Epithelial cell of proximal tubule (primary cell): ENCODE results near the gene CEP295NL. TPM values are rescaled to one million over a fixed set of nuclear protein-coding genes. Genes with fewer than 3 reads are reported as not detected.
"Not testable (repeated sequence)": the region's sequence is repeated elsewhere in the genome, so short reads cannot be mapped to it uniquely, and the experiment has no call there.

Experiments used
- DNase-seq: peaks from one replicate; pipeline ENCODE4 v3.0.0-alpha.2; 2011; ENCODE audit warnings: low read depth
- H3K4me3 ChIP-seq: 2 replicates; pipeline ENCODE4 v1.5.1; 2011; ENCODE audit warnings: low read depth, mild to moderate bottlenecking, low read length
- CTCF ChIP-seq: conservative IDR thresholded peaks from 2 replicates; pipeline ENCODE4 v1.5.1; 2012; ENCODE audit warnings: low read depth, mild to moderate bottlenecking, low read length
- total RNA-seq: library from RNA; depleted of rRNA; stranded (reverse); fragments of >200 nt; gene quantifications from 2 replicates; pipeline ENCODE4 v1.2.3, GENCODE V29; 2015

The CEP295NL gene
- total RNA-seq, 1 donor from 2014 or later: 0.29 TPM

GRCh38 chr17:78892062-78892456, 10.9 kb downstream of the CEP295NL start:
- H3K4me3 ChIP-seq: no peak overlapping the region
- TF ChIP-seq CTCF: no peak
- DNase-seq: no peak

- no peak overlapping the region for H3K4me3 ChIP-seq
- TF ChIP-seq CTCF: no peak
- DNase-seq: no peak
These were observed 11.5 kb downstream of the CEP295NL start for GRCh38 chr17:78891406-78892061.

GRCh38 chr17:78890498-78890897, 12.5 kb downstream of the CEP295NL start:
- H3K4me3 ChIP-seq: no peak overlapping the region
- no peak for DNase-seq
- TF ChIP-seq CTCF: no peak

GRCh38 chr17:78890096-78890495, 12.9 kb downstream of the CEP295NL start:
- DNase-seq, H3K4me3 ChIP-seq: not testable (repeated sequence)

- TF ChIP-seq CTCF: no peak
- no peak overlapping the region for H3K4me3 ChIP-seq
- no peak for DNase-seq
These were observed 13.5 kb downstream of the CEP295NL start for GRCh38 chr17:78889531-78889930.

GRCh38 chr17:78888941-78889518, 14.0 kb downstream of the CEP295NL start:
- TF ChIP-seq CTCF: no peak
- DNase-seq: no peak

GRCh38 chr17:78886954-78887353, 16.0 kb downstream of the CEP295NL start:
- DNase-seq: no peak
- TF ChIP-seq CTCF: no peak
- H3K4me3 ChIP-seq: no peak overlapping the region

More at GRCh38 chr17:78888941-78889518, 14.0 kb downstream of the CEP295NL start:
- H3K4me3 ChIP-seq: no peak overlapping the region
